Posterior vena cava (tissue), 2 donors: ENCODE data around the gene BRCC3. TPM values are rescaled to one million over a fixed set of nuclear protein-coding genes. Genes with fewer than 3 reads are reported as not detected.
"Not testable (repeated sequence)": the region's sequence is repeated elsewhere in the genome, so short reads cannot be mapped to it uniquely, and the experiment has no call there.

Experiments used
- DNase-seq: peaks from one replicate; pipeline ENCODE4 v3.0.0-alpha.2; 2020; ENCODE audit warnings: low spot score
- intact Hi-C, 2 donors: fragments of 100-400 bp; cut with DNase I; formaldehyde crosslinking; loops; one replicate each; pipeline versions ENCODE4 v1.14.1 to v1.14.2; 2022 to 2023
- total RNA-seq, 2 donors: library from RNA; stranded (reverse); fragmentation: NEBNext Ultra II Directional; extraction: Animal tissue kit (Norgen Biotek cat#: 25700); gene quantifications; one replicate each; pipeline ENCODE4 v1.2.1, GENCODE V29; 2021
- donor health status: DM: yes; HTN: yes; CAD: no.
- donor health status: DM: yes; HTN: yes; CAD: no.

Gene BRCC3
- total RNA-seq, 2 donors from 2014 or later: 13.4 to 15.2 TPM

GRCh38 chrX:155127465-155127864 lies 56.2 kb downstream of the BRCC3 start:
- intact Hi-C loops: no loop called here
- no peak for DNase-seq

DNA sequence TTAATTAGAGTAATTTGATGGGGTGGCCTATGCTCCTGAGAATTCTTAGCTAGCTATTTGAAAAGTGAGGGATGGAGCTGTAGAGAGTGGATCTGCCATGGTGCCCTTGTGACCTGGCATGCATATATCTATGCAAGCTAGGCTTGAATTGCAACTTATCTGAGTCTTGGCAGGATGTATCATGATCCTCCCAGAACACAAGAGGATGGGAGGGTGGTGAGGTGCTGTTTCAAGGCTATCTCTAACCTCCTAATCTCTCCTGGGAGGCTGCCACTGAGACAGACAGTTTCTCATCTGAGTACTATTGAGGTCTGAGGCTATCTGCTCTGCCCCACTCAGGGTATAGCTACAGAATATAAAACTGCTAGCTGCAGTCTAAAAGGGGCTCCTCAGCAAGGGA lies 56.6 kb downstream of the BRCC3 start:
- DNase-seq: no peak

GRCh38 chrX:155132110-155132509 lies 60.8 kb downstream of the BRCC3 start:
- DNase-seq: no peak
- intact Hi-C loops: no loop called here

More for the DNA sequence above, 56.6 kb downstream of the BRCC3 start:
- intact Hi-C loops: no loop called here

GRCh38 chrX:155134255-155134654 lies 62.9 kb downstream of the BRCC3 start:
- intact Hi-C loops: no loop called here
- DNase-seq: no peak

GRCh38 chrX:155143959-155144548 lies 72.7 kb downstream of the BRCC3 start:
- intact Hi-C loops: no loop called here
- DNase-seq: no peak

GRCh38 chrX:155144926-155145325 lies 73.6 kb downstream of the BRCC3 start:
- intact Hi-C loops: no loop called here
- no peak for DNase-seq

GRCh38 chrX:155147612-155148011 lies 76.3 kb downstream of the BRCC3 start:
- intact Hi-C loops, DNase-seq: not testable (repeated sequence)

GRCh38 chrX:155148166-155148565 lies 76.9 kb downstream of the BRCC3 start:
- intact Hi-C loops, DNase-seq: not testable (repeated sequence)

- intact Hi-C loops: no loop called here
- DNase-seq: no peak
Measured at GRCh38 chrX:155148724-155149537, 77.6 kb downstream of the BRCC3 start.

- intact Hi-C loops: no loop called here
- DNase-seq: no peak
Measured at GRCh38 chrX:155169881-155170280, 98.6 kb downstream of the BRCC3 start.

Other genes with a start within 250 kb of the BRCC3 start
- not detected for gene SMIM9, start 236.8 kb upstream of the BRCC3 start, total RNA-seq
- 10 to 100 TPM; 14.5 to 21.7 TPM for gene F8A1, start 185.2 kb upstream of the BRCC3 start, total RNA-seq
- 10 to 100 TPM; 28.1 to 31.0 TPM for gene F8, start 48.8 kb upstream of the BRCC3 start, total RNA-seq
- 100 to 1,000 TPM; 125 to 126 TPM for gene FUNDC2, start 44.7 kb upstream of the BRCC3 start, total RNA-seq
- gene CMC4, start 372 bp upstream of the BRCC3 start, total RNA-seq: 1 to 10 TPM; 3.7 to 5.8 TPM
- 10 to 100 TPM; 15.7 to 22.7 TPM for gene MTCP1, start 372 bp upstream of the BRCC3 start, total RNA-seq
- gene VBP1, start 145.0 kb downstream of the BRCC3 start, total RNA-seq: 10 to 100 TPM; 32.0 to 39.9 TPM
- under 1 TPM; 0.19 TPM for gene RAB39B, start 193.0 kb downstream of the BRCC3 start, total RNA-seq